ENCODE data around the gene MPP1. TPM values are rescaled to one million over a fixed set of nuclear protein-coding genes. Genes with fewer than 3 reads are reported as not detected.

MPP1 gene
- total RNA-seq, 2 experiments from 2014 or later, result 22.5 to 24.9 TPM

DNA sequence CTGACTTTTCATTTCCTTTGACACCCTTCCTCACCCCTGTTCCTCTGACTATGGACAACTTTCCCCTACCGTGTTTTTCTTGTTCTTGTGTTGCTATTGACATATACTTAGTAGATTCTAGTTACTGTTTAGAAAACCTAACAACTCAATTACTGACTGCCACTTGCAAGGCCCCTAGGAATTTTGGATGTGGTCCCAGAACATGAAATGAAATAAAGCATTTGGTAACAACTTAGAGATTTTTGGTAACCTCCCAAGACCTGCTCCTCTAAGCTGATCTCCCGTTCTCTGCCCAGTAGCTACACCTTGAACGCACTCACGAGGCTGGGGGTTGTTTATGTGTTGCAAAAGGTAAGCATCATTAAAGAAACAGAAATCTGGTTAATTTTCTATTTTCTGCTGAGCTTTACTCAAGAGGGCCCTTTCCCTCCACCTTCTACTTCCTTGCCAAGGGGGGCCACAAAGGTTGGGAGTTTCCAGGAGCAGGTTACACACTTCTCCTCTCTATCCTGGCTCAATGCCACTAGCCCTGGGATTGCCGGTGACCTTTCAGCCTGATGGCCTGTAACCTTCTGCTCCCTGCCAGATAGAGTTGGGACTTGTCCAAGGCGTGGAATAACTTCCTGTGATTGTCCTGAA lies 74.9 kb downstream of the MPP1 start:
- peaks cover 98% of the 10 kb centered on the region for H3K4me1 Mint-ChIP-seq (ENCODE audit: low read depth)
- no peak for ATAC-seq
- peak overlapping the region; percentile 54 for H3K27ac Mint-ChIP-seq
- DNase-seq, result no peak
- no peaks in the 10 kb centered on the region for H3K36me3 Mint-ChIP-seq (ENCODE audit: low read depth)
- ChIA-PET CTCF (interaction anchor here (4.1 to 6.0 kb wide), 2 partner anchors 12 to 19 kb away, joined by 35 to 38 read pairs; partner anchors contain the start of gene GAB3), POLR2A (interaction anchor here (6.5 kb wide), 1 partner anchor 12 kb away, joined by 31 read pairs; no protein-coding TSS in a partner anchor)
- TF ChIP-seq, protein P1, sequence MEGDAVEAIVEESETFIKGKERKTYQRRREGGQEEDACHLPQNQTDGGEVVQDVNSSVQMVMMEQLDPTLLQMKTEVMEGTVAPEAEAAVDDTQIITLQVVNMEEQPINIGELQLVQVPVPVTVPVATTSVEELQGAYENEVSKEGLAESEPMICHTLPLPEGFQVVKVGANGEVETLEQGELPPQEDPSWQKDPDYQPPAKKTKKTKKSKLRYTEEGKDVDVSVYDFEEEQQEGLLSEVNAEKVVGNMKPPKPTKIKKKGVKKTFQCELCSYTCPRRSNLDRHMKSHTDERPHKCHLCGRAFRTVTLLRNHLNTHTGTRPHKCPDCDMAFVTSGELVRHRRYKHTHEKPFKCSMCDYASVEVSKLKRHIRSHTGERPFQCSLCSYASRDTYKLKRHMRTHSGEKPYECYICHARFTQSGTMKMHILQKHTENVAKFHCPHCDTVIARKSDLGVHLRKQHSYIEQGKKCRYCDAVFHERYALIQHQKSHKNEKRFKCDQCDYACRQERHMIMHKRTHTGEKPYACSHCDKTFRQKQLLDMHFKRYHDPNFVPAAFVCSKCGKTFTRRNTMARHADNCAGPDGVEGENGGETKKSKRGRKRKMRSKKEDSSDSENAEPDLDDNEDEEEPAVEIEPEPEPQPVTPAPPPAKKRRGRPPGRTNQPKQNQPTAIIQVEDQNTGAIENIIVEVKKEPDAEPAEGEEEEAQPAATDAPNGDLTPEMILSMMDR (IDR thresholded peaks at IDR 0.05), result no peak
- no peaks in the 10 kb centered on the region for H3K9me3 Mint-ChIP-seq
- no peaks in the 10 kb centered on the region for H3K27me3 Mint-ChIP-seq
- no peak overlapping the region for H3K4me3 Mint-ChIP-seq
- intact Hi-C loops (cut with micrococcal nuclease), result no loop called here

DNA sequence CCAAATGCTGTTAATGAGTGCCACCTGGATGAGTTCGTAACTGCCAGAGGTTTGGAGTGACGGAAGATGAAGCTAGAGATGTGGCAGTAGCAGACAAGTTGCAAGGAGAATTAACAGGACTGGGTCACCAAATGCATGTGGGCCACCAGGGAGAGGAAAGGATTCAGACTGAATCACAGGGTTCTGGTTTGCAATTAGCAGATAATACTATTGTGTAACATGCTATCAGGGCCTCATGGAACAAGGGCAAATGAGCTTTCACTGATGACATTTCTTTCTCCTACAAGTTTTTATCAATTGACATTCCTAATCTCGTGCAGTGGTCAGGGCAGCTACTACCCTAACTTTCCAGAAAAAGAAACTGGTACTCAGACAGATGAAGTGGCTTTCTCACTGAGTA lies 75.8 kb downstream of the MPP1 start:
- intact Hi-C loops (cut with micrococcal nuclease), result no loop called here
- DNase-seq (no peak), ATAC-seq (no peak)
- H3K27me3 Mint-ChIP-seq, result no peaks in the 10 kb centered on the region
- peak overlapping the region; percentile 58 for H3K27ac Mint-ChIP-seq
- TF ChIP-seq, protein P1 (IDR thresholded peaks at IDR 0.05), result no peak
- H3K4me1 Mint-ChIP-seq (ENCODE audit: low read depth), result peaks cover 98% of the 10 kb centered on the region
- CTCF ChIA-PET, result interaction anchor here (4.1 to 6.0 kb wide), 2 partner anchors 11 to 20 kb away, joined by 35 to 38 read pairs; partner anchors contain the start of gene GAB3
- POLR2A ChIA-PET, result interaction anchor here (0.7 to 1.5 kb wide), 3 partner anchors 11 to 47 kb away, joined by 3 read pairs; no protein-coding TSS in a partner anchor
- H3K36me3 Mint-ChIP-seq (ENCODE audit: low read depth), result no peaks in the 10 kb centered on the region
- no peaks in the 10 kb centered on the region for H3K9me3 Mint-ChIP-seq
- no peak overlapping the region for H3K4me3 Mint-ChIP-seq

Other genes starting within 250 kb of the MPP1 start
- gene CTAG1A, start 220.4 kb downstream of the MPP1 start, total RNA-seq, result not detected
- not detected for gene CTAG1B, start 186.2 kb downstream of the MPP1 start, total RNA-seq
- not detected for gene CTAG2, start 151.9 kb downstream of the MPP1 start, total RNA-seq
- 1 to 10 TPM; 3.9 to 5.0 TPM for gene GAB3, start 54.4 kb downstream of the MPP1 start, total RNA-seq
- 100 to 1,000 TPM; 132 to 138 TPM for gene DKC1, start 42.6 kb downstream of the MPP1 start, total RNA-seq
- gene SMIM9, start 29.2 kb upstream of the MPP1 start, total RNA-seq, result not detected
- 10 to 100 TPM; 38.2 to 40.6 TPM for gene F8A1, start 80.9 kb upstream of the MPP1 start, total RNA-seq
- 1 to 10 TPM; 4.1 to 4.4 TPM for gene F8, start 217.2 kb upstream of the MPP1 start, total RNA-seq
- 10 to 100 TPM; 83.7 to 89.0 TPM for gene FUNDC2, start 221.4 kb upstream of the MPP1 start, total RNA-seq

Measured in activated CD8-positive, alpha-beta T cell treated with anti-CD3 and anti-CD28 coated beads for 36 hours (primary cell).